DLD1 (cell line): ENCODE data around the gene KLHL17.
"Not testable (repeated sequence)": the region's sequence is repeated elsewhere in the genome, so short reads cannot be mapped to it uniquely, and the experiment has no call there.

ENCODE experiments used
- in situ Hi-C: cut with HindIII; loops from 2 replicates; pipeline ENCODE4 v1.10.0; 2017; ENCODE audit warnings: low sequenced_read_pairs

KLHL17 gene

DNA sequence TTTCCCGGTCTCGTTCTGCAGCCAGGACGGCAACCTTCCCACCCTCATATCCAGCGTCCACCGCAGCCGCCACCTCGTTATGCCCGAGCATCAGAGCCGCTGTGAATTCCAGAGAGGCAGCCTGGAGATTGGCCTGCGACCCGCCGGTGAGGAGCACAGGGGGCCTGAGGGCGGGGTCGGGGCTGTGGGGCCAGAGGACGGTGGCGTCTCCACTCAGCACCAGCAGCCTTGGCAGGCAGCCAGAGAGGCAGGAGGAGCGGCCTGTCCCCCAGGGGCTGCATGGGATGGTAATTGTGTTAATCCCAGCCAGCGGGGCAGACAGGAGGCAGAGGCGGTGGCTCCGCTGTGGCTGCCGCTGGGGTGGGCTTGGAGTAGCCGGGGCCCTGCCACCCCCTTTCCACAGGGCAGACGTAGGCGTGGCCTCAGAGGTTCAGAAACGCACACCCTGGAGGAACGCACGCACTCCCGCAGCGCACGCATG, 24.6 kb upstream of the KLHL17 start:
- in situ Hi-C loops, result no loop called here

DNA sequence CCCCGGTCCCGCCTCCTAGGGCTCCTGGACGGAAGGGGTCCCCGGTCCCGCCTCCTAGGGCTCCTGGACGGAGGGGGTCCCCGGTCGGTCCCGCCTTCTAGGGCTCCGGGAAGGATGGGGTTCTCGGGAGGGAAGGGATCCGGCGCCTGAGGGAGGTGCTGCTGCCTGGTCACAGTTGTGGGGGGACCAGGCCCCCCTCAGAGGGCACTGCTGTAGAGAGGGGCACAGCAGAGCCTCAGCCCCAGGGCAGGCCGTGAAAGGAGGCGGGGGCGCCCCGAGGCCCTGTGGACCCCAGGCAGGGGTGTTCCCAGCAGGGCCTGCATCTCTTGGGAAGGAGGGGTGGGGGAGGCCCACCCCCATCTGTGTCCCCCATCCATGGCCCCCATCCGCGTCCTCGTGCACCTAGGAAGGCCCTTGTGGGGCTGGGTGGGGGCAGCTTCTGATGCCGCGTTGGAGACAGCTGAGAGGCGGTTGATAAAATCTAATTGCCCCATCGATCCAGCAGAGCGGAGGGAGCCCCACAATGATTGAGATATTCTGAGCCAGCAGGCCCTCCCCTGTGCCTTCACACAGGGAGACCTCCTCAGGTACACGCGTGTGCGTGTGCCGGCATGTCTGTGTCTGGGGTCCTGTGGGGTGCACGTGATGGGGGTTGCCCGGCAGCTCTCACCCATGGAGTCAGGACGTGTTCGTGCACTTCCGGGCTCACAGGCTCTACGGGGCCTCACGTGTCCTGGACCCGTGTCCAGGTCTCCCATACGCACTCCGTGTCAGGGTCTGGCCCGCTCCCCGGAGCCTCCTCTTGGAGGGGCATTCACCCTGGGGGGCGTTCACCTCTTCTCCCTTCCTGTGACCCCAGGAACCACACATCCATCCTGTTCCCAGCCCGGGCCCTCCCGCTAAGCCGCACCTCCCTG, 23.8 kb upstream of the KLHL17 start:
- in situ Hi-C loops, result no loop called here

- in situ Hi-C loops, result no loop called here
Observed at GRCh38 chr1:937521-937920, 22.9 kb upstream of the KLHL17 start.

DNA sequence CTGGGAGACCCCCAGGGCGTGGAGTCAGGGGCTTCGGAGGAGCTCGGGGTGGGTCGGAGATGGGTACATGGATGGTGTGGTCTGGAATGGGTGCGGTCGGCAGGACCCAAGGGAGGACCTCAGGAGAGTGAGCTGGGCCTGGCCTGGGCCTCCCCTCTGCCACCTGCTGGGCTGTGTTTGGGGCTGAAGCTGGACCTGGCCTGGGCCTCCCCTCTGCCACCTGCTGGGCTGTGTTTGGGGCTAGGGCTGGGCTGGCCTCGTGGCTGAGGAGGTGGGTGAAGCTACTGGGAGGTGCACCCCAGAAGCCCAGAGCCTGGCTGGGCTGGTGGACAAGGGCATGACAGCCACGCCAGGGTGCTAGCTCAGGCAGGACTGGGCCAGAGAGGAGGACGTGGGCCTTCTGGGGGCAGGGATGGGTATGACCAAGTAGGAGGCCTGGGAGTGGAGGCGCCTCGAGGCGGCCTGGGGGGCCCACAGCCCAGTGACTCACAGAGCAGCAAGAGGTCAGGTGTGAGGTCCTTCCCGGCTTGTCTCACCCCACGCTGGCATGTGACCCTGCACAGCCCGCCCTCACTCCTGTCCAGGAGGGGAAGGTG, 22.2 kb upstream of the KLHL17 start:
- in situ Hi-C loops, result no loop called here

DNA sequence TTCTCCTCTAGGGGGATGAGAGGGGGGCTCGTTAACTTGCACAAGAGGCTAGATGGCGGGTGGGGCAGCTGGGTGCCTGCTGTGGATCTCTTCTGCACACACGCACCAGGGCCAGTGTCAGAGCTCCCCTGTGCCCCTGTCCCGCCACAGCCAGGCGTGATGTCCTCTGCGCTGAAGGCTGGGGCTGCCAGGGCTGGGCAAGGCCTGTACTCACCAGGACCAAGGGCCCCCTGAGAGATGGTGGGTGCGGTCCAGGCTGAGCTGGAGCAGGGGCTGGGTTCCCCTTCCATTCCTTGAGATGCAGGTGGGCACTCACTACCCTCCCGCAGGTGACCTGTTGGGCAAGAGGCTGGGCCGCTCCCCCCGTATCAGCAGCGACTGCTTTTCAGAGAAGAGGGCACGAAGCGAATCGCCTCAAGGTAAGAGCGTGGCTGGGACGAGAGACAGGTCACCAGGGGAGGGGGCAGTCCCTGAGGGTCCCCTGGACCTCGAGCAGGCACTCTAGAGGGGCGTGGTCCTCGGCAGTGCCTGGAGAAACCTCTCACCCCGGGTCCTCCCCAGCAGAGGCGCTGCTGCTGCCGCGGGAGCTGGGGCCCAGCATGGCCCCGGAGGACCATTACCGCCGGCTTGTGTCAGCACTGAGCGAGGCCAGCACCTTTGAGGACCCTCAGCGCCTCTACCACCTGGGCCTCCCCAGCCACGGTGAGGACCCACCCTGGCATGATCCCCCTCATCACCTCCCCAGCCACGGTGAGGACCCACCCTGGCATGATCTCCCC, 21.5 kb upstream of the KLHL17 start:
- in situ Hi-C loops, result no loop called here

DNA sequence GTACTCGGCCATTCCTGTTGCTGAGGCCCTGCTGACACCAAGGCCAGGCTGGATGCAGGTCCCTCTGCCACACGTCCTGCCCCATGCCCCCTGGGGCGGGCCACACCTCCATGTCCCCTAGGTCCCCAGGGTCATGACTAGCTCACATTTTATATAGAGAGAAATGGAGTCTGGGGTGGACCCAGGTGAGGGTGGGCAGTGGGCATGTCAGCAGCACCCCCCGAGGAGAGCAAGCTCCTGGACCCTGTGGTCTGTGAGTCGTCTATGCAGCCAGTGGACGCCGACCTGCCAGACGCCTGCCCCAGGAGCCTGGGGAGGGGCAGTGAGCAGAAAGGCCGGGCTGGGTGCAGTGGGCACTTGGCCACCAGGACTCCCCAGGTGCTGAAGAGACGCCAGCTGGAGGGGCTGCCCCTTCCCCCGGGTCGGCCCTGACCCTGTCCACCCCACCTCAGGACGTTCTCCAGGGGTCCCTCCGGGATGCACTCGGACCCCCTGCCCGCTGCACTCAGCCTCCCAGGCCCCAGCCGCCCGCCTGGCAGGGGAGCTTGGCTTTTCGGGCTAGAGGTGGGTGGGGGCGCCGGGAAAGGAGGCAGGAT, 20.8 kb upstream of the KLHL17 start:
- in situ Hi-C loops, result no loop called here

- in situ Hi-C loops, result no loop called here
Observed at GRCh38 chr1:940107-941014, 20.0 kb upstream of the KLHL17 start.

DNA sequence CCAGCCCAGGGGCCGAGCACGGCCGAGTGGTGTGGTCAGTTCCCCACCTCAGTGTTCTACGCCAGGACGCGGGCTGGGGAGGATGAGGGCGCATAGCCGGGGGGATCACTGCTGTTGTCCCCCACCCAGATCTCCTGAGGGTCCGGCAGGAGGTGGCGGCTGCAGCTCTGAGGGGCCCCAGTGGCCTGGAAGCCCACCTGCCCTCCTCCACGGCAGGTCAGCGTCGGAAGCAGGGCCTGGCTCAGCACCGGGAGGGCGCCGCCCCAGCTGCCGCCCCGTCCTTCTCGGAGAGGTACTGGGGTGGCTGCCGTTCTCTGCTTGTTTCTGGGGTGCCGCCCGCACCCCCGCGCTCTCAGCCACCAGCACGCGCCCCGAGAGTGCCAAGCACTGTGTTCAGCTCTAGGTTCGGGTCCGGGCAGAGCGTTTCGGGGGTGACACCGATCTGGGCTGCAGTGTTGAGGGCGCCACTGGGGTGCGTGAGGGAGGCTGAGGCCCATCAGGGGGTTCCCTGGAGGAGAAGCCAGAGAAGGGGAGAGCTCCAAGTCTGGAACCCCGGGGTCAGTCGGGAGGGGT, 19.3 kb upstream of the KLHL17 start:
- in situ Hi-C loops, result no loop called here

- in situ Hi-C loops, result no loop called here
Observed at GRCh38 chr1:941588-942383, 18.6 kb upstream of the KLHL17 start.

- in situ Hi-C loops, result no loop called here
Observed at GRCh38 chr1:942411-942821, 18.0 kb upstream of the KLHL17 start.

DNA sequence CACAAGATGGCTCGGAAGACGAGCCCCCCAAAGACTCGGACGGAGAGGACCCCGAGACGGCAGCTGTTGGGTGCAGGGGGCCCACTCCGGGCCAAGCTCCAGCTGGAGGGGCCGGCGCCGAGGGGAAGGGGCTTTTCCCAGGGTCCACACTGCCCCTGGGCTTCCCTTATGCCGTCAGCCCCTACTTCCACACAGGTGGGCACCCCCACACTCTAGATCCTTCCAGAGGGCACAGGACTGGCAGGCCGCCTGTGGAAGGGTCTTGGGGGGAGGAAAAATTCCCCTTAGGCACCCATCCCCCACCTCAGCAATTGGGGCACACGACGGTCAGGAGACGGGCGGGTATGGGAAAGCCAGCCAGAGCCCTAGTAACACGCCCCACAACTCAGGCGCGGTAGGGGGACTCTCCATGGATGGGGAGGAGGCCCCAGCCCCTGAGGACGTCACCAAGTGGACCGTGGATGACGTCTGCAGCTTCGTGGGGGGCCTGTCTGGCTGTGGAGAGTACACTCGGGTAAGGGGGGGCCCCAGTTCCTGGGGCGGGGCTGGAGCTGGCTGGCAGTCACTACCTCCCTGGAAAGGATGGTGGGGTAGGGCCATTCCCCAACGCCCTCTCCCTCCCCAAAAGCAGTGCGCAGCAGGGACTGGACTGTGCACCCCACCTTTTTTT, 17.4 kb upstream of the KLHL17 start:
- in situ Hi-C loops, result no loop called here

DNA sequence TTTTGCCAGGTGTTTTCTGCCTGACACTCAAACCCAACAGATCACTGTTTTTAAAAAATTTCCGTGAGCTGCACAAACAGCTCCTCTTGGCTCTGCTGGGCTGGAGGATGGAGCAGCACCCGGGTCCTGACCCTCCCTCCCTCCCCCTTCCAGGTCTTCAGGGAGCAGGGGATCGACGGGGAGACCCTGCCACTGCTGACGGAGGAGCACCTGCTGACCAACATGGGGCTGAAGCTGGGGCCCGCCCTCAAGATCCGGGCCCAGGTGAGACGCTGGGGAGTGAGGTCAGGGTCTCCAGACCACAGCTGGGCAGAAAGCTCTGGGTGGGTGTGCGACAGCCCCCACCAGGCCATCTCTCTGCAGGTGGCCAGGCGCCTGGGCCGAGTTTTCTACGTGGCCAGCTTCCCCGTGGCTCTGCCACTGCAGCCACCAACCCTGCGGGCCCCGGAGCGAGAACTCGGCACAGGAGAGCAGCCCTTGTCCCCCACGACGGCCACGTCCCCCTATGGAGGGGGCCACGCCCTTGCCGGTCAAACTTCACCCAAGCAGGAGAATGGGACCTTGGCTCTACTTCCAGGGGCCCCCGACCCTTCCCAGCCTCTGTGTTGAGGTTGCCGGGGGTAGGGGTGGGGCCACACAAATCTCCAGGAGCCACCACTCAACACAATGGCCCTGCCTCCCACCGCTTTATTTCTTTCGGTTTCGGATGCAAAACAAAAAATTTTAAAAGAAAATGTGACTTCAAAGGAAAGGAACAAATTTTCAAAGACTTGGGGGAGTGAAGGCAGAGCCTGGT, 16.6 kb upstream of the KLHL17 start:
- in situ Hi-C loops, result no loop called here

- in situ Hi-C loops, result no loop called here
Observed at GRCh38 chr1:944341-945325, 15.8 kb upstream of the KLHL17 start.

- in situ Hi-C loops, result no loop called here
Observed at GRCh38 chr1:945688-946556, 14.5 kb upstream of the KLHL17 start.

GRCh38 chr1:946811-947210, 13.6 kb upstream of the KLHL17 start:
- in situ Hi-C loops, result not testable (repeated sequence)
